ENCODE results near the gene RNF150.
"Not testable (repeated sequence)": the region's sequence is repeated elsewhere in the genome, so short reads cannot be mapped to it uniquely, and the experiment has no call there.

RNF150 gene

GRCh38 chr4:140861359-140862176 is 271.7 kb downstream of the RNF150 start:
- peak; percentile 83 for DNase-seq

DNA sequence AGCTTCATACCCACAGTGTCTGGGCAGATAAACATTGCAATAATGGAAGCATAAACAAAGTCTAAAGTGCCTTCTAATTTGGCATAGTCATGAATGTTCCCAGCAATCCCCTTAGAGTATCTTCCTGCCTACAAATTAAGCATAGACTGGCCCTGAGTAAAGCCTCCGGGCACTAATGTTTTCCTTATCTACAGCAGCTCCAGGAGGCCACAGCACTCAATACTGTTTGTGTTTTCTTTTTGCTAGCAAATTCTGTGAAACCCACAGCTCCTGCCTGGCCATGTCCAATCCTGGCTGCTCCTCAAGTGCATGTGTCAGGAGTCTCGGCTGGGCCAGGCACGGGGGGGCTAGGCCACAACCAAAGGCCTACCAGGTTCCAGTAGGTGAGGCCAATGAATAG is 274.4 kb downstream of the RNF150 start:
- no peak for DNase-seq

GRCh38 chr4:140857111-140857510 is 276.2 kb downstream of the RNF150 start:
- no peak for DNase-seq

DNA sequence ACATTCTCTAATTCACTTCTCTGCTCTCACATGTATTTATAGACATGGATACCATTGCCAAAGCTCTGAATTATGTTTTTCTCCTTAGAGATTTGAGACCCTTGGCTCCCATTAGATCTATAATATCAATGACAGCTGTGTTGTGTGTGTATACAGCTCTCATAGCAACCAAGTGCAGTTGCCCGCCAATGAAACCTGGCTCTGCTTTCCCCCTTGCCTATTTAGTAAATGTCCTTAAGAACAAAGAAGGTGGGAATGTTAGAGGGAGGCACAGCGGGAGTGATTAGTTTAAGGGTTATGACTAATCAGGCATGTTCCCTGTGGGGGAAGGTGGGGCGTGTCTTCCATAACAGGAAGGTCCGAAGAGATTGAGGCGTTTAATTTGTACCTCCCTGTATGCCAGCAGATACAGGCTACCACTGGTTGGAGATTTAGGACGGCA is 276.6 kb downstream of the RNF150 start:
- peak; percentile 38 for DNase-seq

- DNase-seq = no peak
Observed at GRCh38 chr4:140854168-140854567, 279.1 kb downstream of the RNF150 start.

- no peak for DNase-seq
Observed at GRCh38 chr4:140851804-140852203, 281.5 kb downstream of the RNF150 start.

DNA sequence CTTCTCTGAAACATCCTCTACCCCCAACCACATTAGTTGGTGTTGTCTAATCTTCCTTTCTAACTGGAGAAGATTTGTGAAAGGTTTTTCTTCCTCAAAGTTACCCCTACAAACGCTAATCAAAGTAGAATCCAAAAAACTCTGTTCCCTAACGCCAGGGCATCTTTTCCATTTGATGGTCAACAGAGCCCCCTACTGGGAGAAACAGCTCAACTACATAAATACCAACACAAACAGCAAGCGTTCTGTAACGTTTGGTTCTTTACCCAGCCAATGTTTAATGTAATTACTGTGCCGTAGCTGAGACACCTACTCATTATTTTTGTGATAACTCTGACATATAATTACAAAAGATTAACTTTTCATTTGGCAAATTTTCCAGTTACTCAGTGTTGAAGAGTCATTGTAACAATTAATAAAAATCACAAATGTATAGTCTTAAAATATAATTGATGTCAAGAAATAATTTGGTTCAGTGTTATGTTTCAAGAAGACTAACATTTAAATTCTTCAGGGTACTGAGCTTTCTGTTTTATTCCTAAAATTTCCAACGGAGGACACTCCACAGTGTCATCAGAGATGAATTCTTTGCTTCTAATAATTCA is 282.1 kb downstream of the RNF150 start:
- peak; percentile 59 for DNase-seq

GRCh38 chr4:140849526-140849925 is 283.7 kb downstream of the RNF150 start:
- no peak for DNase-seq

DNA sequence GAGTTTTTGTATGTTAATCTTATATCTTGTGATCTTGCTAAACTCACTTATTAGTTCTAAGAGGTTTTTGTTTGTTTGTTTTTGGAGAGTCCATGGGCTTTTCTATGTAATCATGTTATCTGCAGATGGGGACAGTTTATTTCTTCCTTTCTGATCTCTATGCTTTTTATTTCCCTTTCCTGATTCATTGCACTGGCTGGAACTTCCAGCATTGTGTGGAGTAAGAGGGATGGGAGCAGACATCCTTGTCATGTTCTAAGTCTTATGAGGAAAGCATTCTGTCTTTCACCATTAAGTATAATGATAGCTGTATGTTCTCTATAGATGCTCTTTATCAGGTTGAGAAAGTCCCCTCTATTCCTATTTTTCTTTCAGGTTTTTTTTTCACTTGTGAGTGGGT is 286.5 kb downstream of the RNF150 start:
- DNase-seq = no peak

GRCh38 chr4:140844061-140844460 is 289.2 kb downstream of the RNF150 start:
- no peak for DNase-seq

DNA sequence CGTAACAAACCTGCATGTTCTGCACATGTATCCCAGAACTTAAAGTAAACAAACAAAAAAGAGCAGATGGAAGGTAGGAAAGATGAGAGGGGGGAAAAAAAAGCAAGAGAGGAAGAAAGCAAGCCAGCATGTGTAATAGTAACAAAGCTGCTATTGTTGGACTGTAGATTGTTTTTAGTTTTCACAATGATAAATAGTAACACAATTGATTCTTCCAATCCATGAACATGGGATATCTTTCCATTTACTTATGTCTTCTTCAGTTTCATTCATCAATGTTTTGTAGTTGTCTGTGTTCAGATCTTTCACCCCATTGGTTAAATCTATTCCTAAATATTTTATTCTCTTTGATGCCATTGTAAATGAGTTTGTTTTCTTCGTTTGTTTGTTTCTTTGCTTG is 292.1 kb downstream of the RNF150 start:
- DNase-seq = no peak

GRCh38 chr4:140839888-140840790 is 293.1 kb downstream of the RNF150 start:
- peak; percentile 35 for DNase-seq

GRCh38 chr4:140839406-140839805 is 293.9 kb downstream of the RNF150 start:
- no peak for DNase-seq

- no peak for DNase-seq
Observed at GRCh38 chr4:140837736-140838135, 295.5 kb downstream of the RNF150 start.

- DNase-seq = no peak
Observed at GRCh38 chr4:140834839-140835495, 298.3 kb downstream of the RNF150 start.

DNA sequence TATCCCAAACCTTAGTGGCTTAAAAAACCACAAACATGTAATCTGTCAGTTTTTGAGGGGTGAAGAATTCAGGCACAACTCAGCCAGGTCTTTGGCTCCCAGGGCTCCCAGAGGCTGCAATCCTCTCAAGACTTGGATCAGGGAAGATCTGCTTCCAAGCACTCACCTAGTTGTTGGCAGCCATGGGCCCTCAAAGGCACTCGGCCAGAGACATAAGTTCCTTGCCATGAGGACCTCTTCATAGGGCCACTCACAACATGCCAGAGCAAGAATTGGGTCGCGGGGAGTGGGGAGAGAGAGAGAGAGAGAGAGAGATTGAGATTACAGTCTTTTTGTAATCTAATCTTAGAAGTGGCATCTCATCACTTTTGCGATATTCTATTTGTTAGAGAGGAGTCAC is 300.0 kb downstream of the RNF150 start:
- no peak for DNase-seq

DNA sequence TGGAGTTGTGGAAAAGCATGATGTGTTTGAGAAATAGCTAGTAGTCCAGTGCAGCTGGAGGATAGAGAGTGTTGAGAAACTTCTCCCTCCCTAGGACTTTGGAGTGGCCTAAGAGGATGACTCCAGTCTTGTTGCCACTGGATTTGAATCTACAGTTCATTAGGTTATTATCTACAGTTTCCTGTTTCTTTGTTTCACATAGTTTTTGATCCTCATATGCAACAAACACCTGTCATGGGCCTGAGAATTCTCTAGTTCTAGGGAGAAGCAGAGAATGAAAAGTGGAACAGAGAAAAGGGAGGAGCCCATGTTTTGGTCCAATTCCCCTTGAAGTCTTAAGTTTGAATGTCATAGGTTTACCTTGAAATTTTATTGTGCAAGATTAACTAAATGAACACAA is 303.4 kb downstream of the RNF150 start:
- no peak for DNase-seq

DNA sequence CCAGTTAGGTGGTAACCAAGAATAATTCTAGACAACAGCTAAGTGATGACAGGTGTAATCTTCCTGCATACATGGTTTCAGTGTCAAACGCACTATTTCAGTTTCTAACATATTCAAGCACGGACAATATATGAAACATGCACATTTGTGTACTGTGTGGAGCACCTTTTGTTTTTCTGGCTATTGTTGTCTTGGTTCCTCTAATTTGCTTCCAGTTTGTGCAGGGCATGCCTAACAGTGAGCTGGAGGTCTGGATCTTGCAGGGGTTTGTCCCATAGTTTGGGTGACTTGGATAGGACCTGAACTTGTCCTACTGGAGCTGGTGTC is 306.6 kb downstream of the RNF150 start:
- DNase-seq = no peak

DNA sequence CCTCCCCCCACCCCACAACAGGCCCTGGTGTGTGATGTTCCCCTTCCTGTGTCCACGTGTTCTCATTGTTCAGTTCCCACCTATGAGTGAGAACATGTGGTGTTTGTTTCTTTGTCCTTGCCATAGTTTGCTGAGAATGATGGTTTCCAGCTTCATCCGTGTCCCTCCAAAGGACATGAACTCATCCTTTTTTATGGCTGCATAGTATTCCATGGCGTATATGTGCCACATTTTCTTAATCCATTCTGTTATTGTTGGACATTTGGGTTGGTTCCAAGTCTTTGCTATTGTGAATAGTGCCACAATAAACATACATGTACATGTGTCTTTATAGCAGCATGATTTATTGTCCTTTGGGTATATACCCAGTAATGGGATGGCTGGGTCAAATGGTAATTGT is 312.7 kb downstream of the RNF150 start:
- not testable (repeated sequence) for DNase-seq

GRCh38 chr4:140819610-140820009 is 313.7 kb downstream of the RNF150 start:
- no peak for DNase-seq

GRCh38 chr4:140818433-140818832 is 314.8 kb downstream of the RNF150 start:
- no peak for DNase-seq

DNA sequence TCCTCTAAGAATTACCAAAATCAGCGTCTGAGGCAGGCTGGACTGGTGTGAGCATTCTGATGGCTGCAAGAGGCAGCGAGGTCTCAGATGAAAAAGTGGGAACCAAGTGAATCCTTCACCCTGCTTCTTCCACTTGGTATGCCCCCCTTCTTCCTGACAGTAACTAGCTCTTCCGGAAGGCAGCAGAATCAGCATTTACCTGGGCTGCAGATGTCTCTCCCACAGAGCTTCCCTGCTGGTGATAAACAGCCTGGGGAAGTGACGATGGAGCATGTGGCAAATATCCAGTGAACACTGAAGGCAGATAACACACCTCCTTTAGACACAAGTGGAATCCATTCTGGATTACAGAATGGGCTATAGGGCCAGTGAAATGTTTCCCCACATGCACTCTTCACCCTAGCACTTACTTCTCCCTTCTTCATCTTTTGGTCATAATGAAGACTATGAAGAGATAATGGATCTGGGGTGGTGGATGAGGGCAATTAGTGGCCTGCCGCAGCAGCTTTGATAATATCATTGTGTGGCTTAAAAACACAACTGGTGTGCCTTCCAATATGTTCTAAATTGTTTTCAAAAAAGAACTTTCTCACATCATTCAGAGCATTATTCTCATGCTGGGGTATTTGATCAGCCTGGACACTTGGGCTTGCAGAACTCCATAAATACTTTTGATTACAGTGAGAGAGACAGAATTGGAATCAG is 316.3 kb downstream of the RNF150 start:
- no peak for DNase-seq

Data from fibroblast of skin of abdomen (primary cell).